IMR-90 (cell line): ENCODE results near the gene DISC1. TPM values are rescaled to one million over a fixed set of nuclear protein-coding genes. Genes with fewer than 3 reads are reported as not detected.

Experiments used
- ATAC-seq: fragments of 200-7000 bp; cut with Tn5 transposase; 2 replicates; pipeline ENCODE4 v1.9.1; 2020; ENCODE audit warnings: low read depth, mild to moderate bottlenecking, moderate library complexity
- BruUV-seq: library from RNA; stranded (reverse); fragments of 400-500 nt; replicated peaks from 2 replicates; lab custom pipeline; 2021; lab: Mats Ljungman, UMichigan
- CTCF ChIA-PET: fragments of 300-600 bp; formaldehyde crosslinking; extraction: SDS; loops from one replicate; lab custom pipeline; 2021; ENCODE audit warnings: antibody characterized with exemption; lab: Yijun Ruan, JAX
- POLR2A ChIA-PET: fragments of 300-600 bp; sonication (Branson Sonifier 250); formaldehyde crosslinking; loops from one replicate; lab custom pipeline; 2022; ENCODE audit warnings: antibody characterized with exemption; ENCODE audit not compliant: unreplicated experiment; lab: Charles Lee
- DNase-seq: peaks from one replicate; pipeline ENCODE4 v3.0.0; 2013
- H2AFZ ChIP-seq: replicated peaks from 2 replicates; pipeline ENCODE3; 2013; ENCODE audit warnings: low read length, mild to moderate bottlenecking; ENCODE audit not compliant: poor library complexity
- H2AK5ac ChIP-seq: 2 replicates; pipeline ENCODE4 v1.6.1; 2013; ENCODE audit warnings: low read depth, low read length, inconsistent platforms
- H2AK9ac ChIP-seq: replicated peaks from 2 replicates; pipeline ENCODE3; 2013; ENCODE audit warnings: mild to moderate bottlenecking, low read depth, low read length, moderate library complexity; ENCODE audit not compliant: poor library complexity
- H2BK120ac ChIP-seq: 2 replicates; pipeline ENCODE4 v1.6.1; 2013; ENCODE audit warnings: low read depth, low read length, inconsistent platforms
- H2BK15ac ChIP-seq: 3 replicates; pipeline ENCODE4 v1.6.1; 2013; ENCODE audit warnings: low read depth, low read length, inconsistent platforms
- H2BK20ac ChIP-seq: 2 replicates; pipeline ENCODE4 v1.6.1; 2013; ENCODE audit warnings: low read depth, mild to moderate bottlenecking, inconsistent platforms, low read length, moderate library complexity
- H2BK5ac ChIP-seq: 2 replicates; pipeline ENCODE4 v1.6.1; 2013; ENCODE audit warnings: mild to moderate bottlenecking, low read depth, low read length, inconsistent platforms; ENCODE audit not compliant: poor library complexity, severe bottlenecking
- H3K14ac ChIP-seq: replicated peaks from 2 replicates; pipeline ENCODE4 v1.6.1; 2013; ENCODE audit warnings: low read depth, low read length, inconsistent platforms
- H3K18ac ChIP-seq: 2 replicates; pipeline ENCODE4 v1.6.1; 2013; ENCODE audit warnings: low read depth, low read length, control low read depth
- H3K23ac ChIP-seq: 2 replicates; pipeline ENCODE4 v1.6.1; 2013; ENCODE audit warnings: low read depth, low read length, inconsistent platforms
- H3K27ac ChIP-seq: 2 replicates; pipeline ENCODE4 v1.5.1; 2013; ENCODE audit warnings: mild to moderate bottlenecking, control low read depth, low read length; ENCODE audit not compliant: insufficient read depth
- H3K27me3 ChIP-seq: 2 replicates; pipeline ENCODE4 v1.6.1; 2013; ENCODE audit warnings: low read length; ENCODE audit not compliant: control insufficient read depth, insufficient read depth
- H3K36me3 ChIP-seq: 2 replicates; pipeline ENCODE4 v1.6.1; 2013; ENCODE audit warnings: low read length, mixed read lengths; ENCODE audit not compliant: control insufficient read depth, insufficient read depth
- H3K4ac ChIP-seq: 2 replicates; pipeline ENCODE4 v1.6.1; 2013; ENCODE audit warnings: low read depth, low read length, inconsistent platforms
- H3K4me1 ChIP-seq: 2 replicates; pipeline ENCODE4 v1.6.1; 2013; ENCODE audit warnings: low read length, mixed read lengths; ENCODE audit not compliant: control insufficient read depth, insufficient read depth
- H3K4me2 ChIP-seq: 2 replicates; pipeline ENCODE4 v1.6.1; 2013; ENCODE audit warnings: low read depth, mild to moderate bottlenecking, control low read depth, low read length, moderate library complexity
- H3K4me3 ChIP-seq: 2 replicates; pipeline ENCODE4 v1.5.1; 2013; ENCODE audit warnings: low read depth, mild to moderate bottlenecking, control low read depth, low read length, moderate library complexity; ENCODE audit not compliant: insufficient read depth
- H3K56ac ChIP-seq: 2 replicates; pipeline ENCODE4 v1.6.1; 2013; ENCODE audit warnings: low read length, inconsistent platforms; ENCODE audit not compliant: insufficient read depth; ENCODE audit errors: extremely low read depth
- H3K79me1 ChIP-seq, 2 experiments: 2 replicates each; pipeline ENCODE4 v1.6.1; 2013; ENCODE audit warnings: low read length in 2 of 2, inconsistent platforms in 1 of 2, low read depth in 1 of 2
- H3K9ac ChIP-seq: 2 replicates; pipeline ENCODE4 v1.6.1; 2013; ENCODE audit warnings: low read depth, low read length, control low read depth
- H3K9me1 ChIP-seq: 2 replicates; pipeline ENCODE4 v1.6.1; 2013; ENCODE audit warnings: low read length, inconsistent platforms; ENCODE audit not compliant: insufficient read depth
- H3K9me3 ChIP-seq: 2 replicates; pipeline ENCODE4 v1.6.1; 2013; ENCODE audit warnings: low read length; ENCODE audit not compliant: control insufficient read depth, insufficient read depth
- H4K20me1 ChIP-seq: 2 replicates; pipeline ENCODE4 v1.6.1; 2013; ENCODE audit warnings: low read length, inconsistent platforms; ENCODE audit not compliant: insufficient read depth
- H4K5ac ChIP-seq: 2 replicates; pipeline ENCODE4 v1.6.1; 2013; ENCODE audit warnings: mild to moderate bottlenecking, low read depth, low read length, control low read depth
- H4K8ac ChIP-seq, 2 experiments: 2 replicates each; pipeline ENCODE4 v1.6.1; 2013; ENCODE audit warnings: low read depth in 2 of 2, low read length in 2 of 2, control low read depth in 1 of 2, inconsistent platforms in 1 of 2
- H4K91ac ChIP-seq: 2 replicates; pipeline ENCODE4 v1.6.1; 2013; ENCODE audit warnings: low read depth, low read length, inconsistent platforms; ENCODE audit not compliant: insufficient read depth
- FOS ChIP-seq: fragments of 150-350 bp; IDR thresholded peaks from 2 replicates; pipeline ENCODE4 v1.6.1; 2016; ENCODE audit warnings: low read depth, low read length
- RAD21 ChIP-seq: IDR thresholded peaks from 2 replicates; pipeline ENCODE4 v1.6.1; 2012; ENCODE audit warnings: low read length, improper control_type of control experiment
- RCOR1 ChIP-seq: IDR thresholded peaks from 2 replicates; pipeline ENCODE4 v1.6.1; 2012; ENCODE audit warnings: mild to moderate bottlenecking, low read length, improper control_type of control experiment; ENCODE audit not compliant: insufficient replicate concordance
- WGBS, 2 experiments: methylation state at CpG; one replicate each; pipeline versions ENCODE4 v1.1.5 to v1.1.7; 2013; ENCODE audit warnings: missing lambda C conversion rate in 2 of 2; ENCODE audit not compliant: insufficient read length in 1 of 2; ENCODE audit errors: extremely low coverage in 2 of 2; 5-methylcytosine and 5-hydroxymethylcytosine counted together
- dilution Hi-C: fragments of 300-500 bp; cut with HindIII; formaldehyde crosslinking; loops from one replicate; pipeline ENCODE4 v1.14.3; 2018; ENCODE audit warnings: low sequenced_read_pairs; ENCODE audit not compliant: unreplicated experiment
- in situ Hi-C: fragments of 300-500 bp; cut with MboI; formaldehyde crosslinking; loops from 3 replicates; pipeline ENCODE4 v1.14.3; 2019; ENCODE audit warnings: low sequenced_read_pairs, inconsistent platforms, mixed read lengths
- intact Hi-C: fragments of 100-400 bp; cut with micrococcal nuclease; formaldehyde crosslinking; loops from 2 replicates; pipeline ENCODE4 v1.10.0; 2022
- polyA plus RNA-seq, 3 experiments: library from polyadenylated mRNA; depleted of rRNA; stranded (reverse); fragments of >200 nt; gene quantifications; 2 replicates each; pipeline ENCODE4 v1.2.3, GENCODE V29; 2012; ENCODE audit warnings: low replicate concordance in 1 of 3
- total RNA-seq: library from RNA; depleted of rRNA; stranded (reverse); fragments of >200 nt; gene quantifications from 2 replicates; pipeline ENCODE4 v1.2.3, GENCODE V29; 2012

Gene DISC1
- total and polyA plus RNA-seq, 2 of the 4 experiments (the other 2 are of a cell fraction): 2.2 to 7.0 TPM

- Histone ChIP-seq H2AK5ac (no peak overlapping the region), H3K23ac (no peak overlapping the region), H3K9me3 (no peaks in the 10 kb centered on the region), H3K4me2 (no peak overlapping the region), H3K79me1 (no peaks in the 10 kb centered on the region), H3K27ac (no peak overlapping the region), H2BK120ac (no peak overlapping the region), H3K36me3 (no peaks in the 10 kb centered on the region), H3K4ac (no peak overlapping the region), H2BK5ac (no peak overlapping the region), H4K8ac (no peak overlapping the region), H3K4me1 (peaks cover 4% of the 10 kb centered on the region; the same call in 1 of the 2 replicates), H4K20me1 (no peaks in the 10 kb centered on the region), H2BK20ac (no peak overlapping the region), H2AK9ac (no peak overlapping the region), H3K18ac (no peak overlapping the region), H4K91ac (no peak overlapping the region), H3K9me1 (no peaks in the 10 kb centered on the region; the same call in 1 of the 2 replicates), H3K27me3 (no peaks in the 10 kb centered on the region), H3K14ac (no peak overlapping the region), H2AFZ (no peak overlapping the region), H3K56ac (no peak overlapping the region), H2BK15ac (no peak overlapping the region), H3K9ac (no peak overlapping the region), H4K5ac (no peak overlapping the region), H3K4me3 (no peak overlapping the region)
- DNase-seq: no peak
- no peak for TF ChIP-seq FOS
- no peak for TF ChIP-seq RAD21
- no peak for TF ChIP-seq RCOR1
- in situ Hi-C loops: loop anchor here (10.0 kb wide), 1 partner anchor 596 kb away; no protein-coding TSS in a partner anchor
- ATAC-seq: no peak
- no TSS peak for BruUV-seq
- intact Hi-C loops: loop anchor here (10.0 kb wide), 1 partner anchor 606 kb away; no protein-coding TSS in a partner anchor
- ChIA-PET CTCF (no interaction called here), POLR2A (no interaction called here)
- no CpG with 5 or more reads among the region's 5 CpGs for WGBS, 2 experiments
- dilution Hi-C loops: no loop called here
These were observed 392.4 kb downstream of the DISC1 start for GRCh38 chr1:232019026-232019340.
